Suprapubic skin (tissue), 4 donors: ENCODE results near the gene GNA15.
"Not testable (repeated sequence)": the region's sequence is repeated elsewhere in the genome, so short reads cannot be mapped to it uniquely, and the experiment has no call there.

Source experiments
- POLR2A ChIP-seq, 2 donors: fragments of 450-650 bp; IDR thresholded peaks; one replicate each; pipeline ENCODE4 v1.6.1; 2017; ENCODE audit warnings: antibody characterized with exemption in 2 of 2, mild to moderate bottlenecking in 2 of 2, moderate library complexity in 2 of 2
- POLR2AphosphoS5 ChIP-seq, 3 donors: sonication (generic); formaldehyde crosslinking; IDR thresholded peaks; one replicate each; pipeline ENCODE4 v1.6.1; 2017; ENCODE audit warnings: antibody characterized with exemption in 3 of 3
- TF ChIP-seq, protein P1 (sequence below), 2 donors: fragments of 200-600 bp in 1 of 2; fragments of 450-650 bp in 1 of 2; sonication (generic) in 1 of 2; IDR thresholded peaks; one replicate each; pipeline ENCODE4 v1.5.1; 2016 to 2019; ENCODE audit warnings: antibody characterized with exemption in 2 of 2, mild to moderate bottlenecking in 1 of 2, moderate library complexity in 1 of 2

DNA sequence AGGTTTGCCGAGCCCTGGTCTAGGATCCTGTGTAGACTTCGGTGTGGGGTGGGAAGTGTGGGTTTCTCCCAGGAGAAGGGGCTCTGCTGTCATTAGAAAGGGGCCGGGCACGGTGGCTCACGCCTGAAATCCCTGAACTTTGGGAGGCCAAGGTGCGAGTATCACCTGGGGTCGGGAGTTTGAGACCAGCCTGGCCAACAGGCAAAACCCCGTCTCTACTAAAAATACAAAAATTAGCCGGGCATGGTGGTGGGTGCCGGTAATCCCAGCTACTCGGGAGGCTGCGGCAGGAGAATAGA is 55.9 kb downstream of the GNA15 start:
- not testable (repeated sequence) for TF ChIP-seq POLR2A, POLR2AphosphoS5 (IDR thresholded peaks at IDR 0.05)
- TF ChIP-seq, protein P1, sequence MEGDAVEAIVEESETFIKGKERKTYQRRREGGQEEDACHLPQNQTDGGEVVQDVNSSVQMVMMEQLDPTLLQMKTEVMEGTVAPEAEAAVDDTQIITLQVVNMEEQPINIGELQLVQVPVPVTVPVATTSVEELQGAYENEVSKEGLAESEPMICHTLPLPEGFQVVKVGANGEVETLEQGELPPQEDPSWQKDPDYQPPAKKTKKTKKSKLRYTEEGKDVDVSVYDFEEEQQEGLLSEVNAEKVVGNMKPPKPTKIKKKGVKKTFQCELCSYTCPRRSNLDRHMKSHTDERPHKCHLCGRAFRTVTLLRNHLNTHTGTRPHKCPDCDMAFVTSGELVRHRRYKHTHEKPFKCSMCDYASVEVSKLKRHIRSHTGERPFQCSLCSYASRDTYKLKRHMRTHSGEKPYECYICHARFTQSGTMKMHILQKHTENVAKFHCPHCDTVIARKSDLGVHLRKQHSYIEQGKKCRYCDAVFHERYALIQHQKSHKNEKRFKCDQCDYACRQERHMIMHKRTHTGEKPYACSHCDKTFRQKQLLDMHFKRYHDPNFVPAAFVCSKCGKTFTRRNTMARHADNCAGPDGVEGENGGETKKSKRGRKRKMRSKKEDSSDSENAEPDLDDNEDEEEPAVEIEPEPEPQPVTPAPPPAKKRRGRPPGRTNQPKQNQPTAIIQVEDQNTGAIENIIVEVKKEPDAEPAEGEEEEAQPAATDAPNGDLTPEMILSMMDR (IDR thresholded peaks at IDR 0.05): not testable (repeated sequence)
